Hepatocyte (in vitro differentiated cells): ENCODE data around the gene SLC9A3.

Experiments used
- CTCF ChIP-seq: fragments of 200-600 bp; sonication (generic); IDR thresholded peaks from 2 replicates; pipeline ENCODE4 v1.5.1; 2016; ENCODE audit warnings: antibody characterized with exemption, mild to moderate bottlenecking; ENCODE audit not compliant: poor library complexity
- EZH2 ChIP-seq: fragments of 200-600 bp; sonication (generic); IDR thresholded peaks from 2 replicates; pipeline ENCODE4 v1.6.1; 2016; ENCODE audit warnings: antibody characterized with exemption, mild to moderate bottlenecking, borderline replicate concordance
- EZH2phosphoT487 ChIP-seq: fragments of 200-600 bp; sonication (generic); IDR thresholded peaks from one replicate; pipeline ENCODE4 v1.6.1; 2018; ENCODE audit warnings: antibody characterized with exemption, mild to moderate bottlenecking, low read depth, moderate library complexity; ENCODE audit not compliant: unreplicated experiment, severe bottlenecking

GRCh38 chr5:446883-447263 lies 77.4 kb downstream of the SLC9A3 start:
- peak; percentile 64 for TF ChIP-seq CTCF
- TF ChIP-seq EZH2phosphoT487: no peak
- TF ChIP-seq EZH2: no peak
